ENCODE data around the gene CTRL. TPM values are rescaled to one million over a fixed set of nuclear protein-coding genes. Genes with fewer than 3 reads are reported as not detected.
A peak's percentile ranks its signal among the peaks of the same experiment; 100 is the strongest.

The CTRL gene
- total RNA-seq, 4 donors from 2014 or later = 0.27 TPM; not detected in 3

- Histone ChIP-seq H3K4me3 (peak within 1 kb of the TSS; percentile 69 to 80 (median 80)), H3K27me3 (no peaks in the 10 kb centered on the region), H3K4me1 (peaks cover 42 to 46% of the 10 kb centered on the region in 2 donors), H3K36me3 (no peaks in the 10 kb centered on the region), H3K27ac (peak within 1 kb of the TSS; percentile 87 to 95 (median 89)), H3K9me3 (no peaks in the 10 kb centered on the region)
- DNase-seq (peak; percentile 53 to 66), ATAC-seq (peak; percentile 42 to 62)
- in situ Hi-C loops (cut with MboI; ENCODE audit: low sequenced_read_pairs in 4 of 4) = no loop called here
- intact Hi-C loops (cut with DNase I; ENCODE audit: low total_unique reads) = no loop called here
- peak; percentile 93 to 94 for TF ChIP-seq POLR2A (IDR thresholded peaks at IDR 0.05)
- TF ChIP-seq, protein P1, sequence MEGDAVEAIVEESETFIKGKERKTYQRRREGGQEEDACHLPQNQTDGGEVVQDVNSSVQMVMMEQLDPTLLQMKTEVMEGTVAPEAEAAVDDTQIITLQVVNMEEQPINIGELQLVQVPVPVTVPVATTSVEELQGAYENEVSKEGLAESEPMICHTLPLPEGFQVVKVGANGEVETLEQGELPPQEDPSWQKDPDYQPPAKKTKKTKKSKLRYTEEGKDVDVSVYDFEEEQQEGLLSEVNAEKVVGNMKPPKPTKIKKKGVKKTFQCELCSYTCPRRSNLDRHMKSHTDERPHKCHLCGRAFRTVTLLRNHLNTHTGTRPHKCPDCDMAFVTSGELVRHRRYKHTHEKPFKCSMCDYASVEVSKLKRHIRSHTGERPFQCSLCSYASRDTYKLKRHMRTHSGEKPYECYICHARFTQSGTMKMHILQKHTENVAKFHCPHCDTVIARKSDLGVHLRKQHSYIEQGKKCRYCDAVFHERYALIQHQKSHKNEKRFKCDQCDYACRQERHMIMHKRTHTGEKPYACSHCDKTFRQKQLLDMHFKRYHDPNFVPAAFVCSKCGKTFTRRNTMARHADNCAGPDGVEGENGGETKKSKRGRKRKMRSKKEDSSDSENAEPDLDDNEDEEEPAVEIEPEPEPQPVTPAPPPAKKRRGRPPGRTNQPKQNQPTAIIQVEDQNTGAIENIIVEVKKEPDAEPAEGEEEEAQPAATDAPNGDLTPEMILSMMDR (IDR thresholded peaks at IDR 0.05 in 4 of 5, conservative IDR thresholded peaks at IDR 0.05 in 1 of 5) = peak in 1 of 5 experiments; percentile 16
Measured at GRCh38 chr16:67968400-67969253, 37.0 kb upstream of the CTRL start, which contains the start of gene SLC12A4. SLC12A4 (minus strand) TSS chr16:67968637; CDS start chr16:67968553, 84 bp downstream.

GRCh38 chr16:67967958-67968399 is 36.3 kb upstream of the CTRL start:
- in situ Hi-C loops (cut with MboI; ENCODE audit: low sequenced_read_pairs in 4 of 4) = no loop called here
- Histone ChIP-seq H3K4me1 (peaks cover 49 to 52% of the 10 kb centered on the region in 2 donors), H3K4me3 (peak overlapping the region; percentile 69 to 80 (median 80)), H3K36me3 (no peaks in the 10 kb centered on the region), H3K27ac (peak overlapping the region; percentile 87 to 95 (median 89)), H3K9me3 (no peaks in the 10 kb centered on the region), H3K27me3 (no peaks in the 10 kb centered on the region)
- ATAC-seq (peak; percentile 17 to 19), DNase-seq (no peak)
- intact Hi-C loops (cut with DNase I; ENCODE audit: low total_unique reads) = loop anchor here (2.0 kb wide), 1 partner anchor 19 kb away; no protein-coding TSS in a partner anchor
- TF ChIP-seq, protein P1 (IDR thresholded peaks at IDR 0.05 in 4 of 5, conservative IDR thresholded peaks at IDR 0.05 in 1 of 5) = no peak
- no peak for TF ChIP-seq POLR2A (IDR thresholded peaks at IDR 0.05)

- H3K4me1 ChIP-seq = peaks cover 55 to 58% of the 10 kb centered on the region in 2 donors
- no peak for ATAC-seq
- H3K9me3 ChIP-seq = no peaks in the 10 kb centered on the region
- intact Hi-C loops (cut with DNase I; ENCODE audit: low total_unique reads) = loop anchor here (2.0 kb wide), 1 partner anchor 19 kb away; no protein-coding TSS in a partner anchor
- DNase-seq = no peak
- no peaks in the 10 kb centered on the region for H3K36me3 ChIP-seq
- no peak for TF ChIP-seq POLR2A (IDR thresholded peaks at IDR 0.05)
- TF ChIP-seq, protein P1 (IDR thresholded peaks at IDR 0.05 in 4 of 5, conservative IDR thresholded peaks at IDR 0.05 in 1 of 5) = no peak
- peak overlapping the region; percentile 87 to 95 (median 89) for H3K27ac ChIP-seq
- no peaks in the 10 kb centered on the region for H3K27me3 ChIP-seq
- in situ Hi-C loops (cut with MboI; ENCODE audit: low sequenced_read_pairs in 4 of 4) = no loop called here
- H3K4me3 ChIP-seq = peak overlapping the region; percentile 69 to 80 (median 80)
Measured at GRCh38 chr16:67967183-67967957, 35.7 kb upstream of the CTRL start.

DNA sequence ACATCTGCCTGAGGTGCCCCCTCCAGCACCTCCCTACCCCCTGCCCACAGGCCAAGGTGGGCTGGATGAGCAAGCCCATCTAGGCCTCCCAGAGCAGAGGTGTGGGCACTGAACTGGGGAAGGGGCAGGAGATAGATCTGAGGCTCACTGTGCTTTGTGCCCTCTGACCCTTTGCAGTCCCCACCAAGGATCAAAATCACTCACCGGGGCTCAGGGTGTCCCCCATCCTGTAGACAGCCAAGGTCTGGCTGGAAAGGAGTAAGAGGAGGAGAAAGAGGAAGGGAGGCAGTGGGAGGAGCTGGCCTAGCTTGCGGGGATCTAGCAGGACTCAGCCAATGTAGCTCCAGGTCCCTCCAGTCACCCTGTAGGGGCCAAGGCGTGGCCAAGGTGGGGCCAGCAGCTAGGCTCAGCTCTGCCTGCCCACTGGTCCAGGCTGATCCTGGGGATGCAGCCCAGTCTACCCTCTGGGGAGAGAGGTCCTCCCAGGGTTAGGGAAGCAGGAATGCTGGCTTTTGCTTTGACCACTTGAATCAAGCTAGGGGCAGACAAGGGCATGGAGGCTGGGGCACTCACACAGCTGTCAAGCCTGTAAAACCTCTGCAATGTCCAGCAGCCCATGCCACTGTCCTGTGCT is 35.0 kb upstream of the CTRL start:
- peak in 1 of 2 donors; percentile 48 for DNase-seq

More for the DNA sequence above, 35.0 kb upstream of the CTRL start:
- intact Hi-C loops (cut with DNase I; ENCODE audit: low total_unique reads) = loop anchor here (2.0 kb wide), 1 partner anchor 20 kb away; no protein-coding TSS in a partner anchor
- peaks cover 62 to 65% of the 10 kb centered on the region in 2 donors for H3K4me1 ChIP-seq
- no peak for ATAC-seq
- H3K4me3 ChIP-seq = peak overlapping the region; percentile 69 to 80 (median 80)
- H3K36me3 ChIP-seq = no peaks in the 10 kb centered on the region
- no peak for TF ChIP-seq POLR2A (IDR thresholded peaks at IDR 0.05)
- TF ChIP-seq, protein P1 (IDR thresholded peaks at IDR 0.05 in 4 of 5, conservative IDR thresholded peaks at IDR 0.05 in 1 of 5) = no peak
- H3K27ac ChIP-seq = peak overlapping the region; percentile 87 to 95 (median 89)
- in situ Hi-C loops (cut with MboI; ENCODE audit: low sequenced_read_pairs in 4 of 4) = no loop called here
- no peaks in the 10 kb centered on the region for H3K9me3 ChIP-seq
- no peaks in the 10 kb centered on the region for H3K27me3 ChIP-seq
